ENCODE data around the gene HMCN1.

HMCN1 gene

GRCh38 chr1:186212568-186213224 is 478.5 kb downstream of the HMCN1 start:
- DNase-seq = no peak

DNA sequence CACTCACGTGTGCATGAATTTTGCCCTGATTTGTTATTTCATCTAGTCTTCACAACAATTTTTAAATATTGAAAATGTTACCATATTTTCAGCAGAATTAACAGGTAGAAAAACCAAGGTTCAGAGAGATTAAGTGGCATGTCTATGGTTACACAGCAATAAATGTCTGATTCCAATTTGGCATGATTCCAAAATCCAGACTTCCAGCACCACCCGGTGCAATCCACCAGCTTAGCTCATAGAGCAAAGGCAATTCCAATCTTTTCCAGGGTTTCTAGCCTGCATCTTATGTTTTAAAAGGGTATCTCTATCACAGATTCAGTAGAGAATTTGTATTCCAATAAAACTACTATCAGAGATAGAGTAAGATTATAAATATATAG is 479.0 kb downstream of the HMCN1 start:
- no peak for DNase-seq

DNA sequence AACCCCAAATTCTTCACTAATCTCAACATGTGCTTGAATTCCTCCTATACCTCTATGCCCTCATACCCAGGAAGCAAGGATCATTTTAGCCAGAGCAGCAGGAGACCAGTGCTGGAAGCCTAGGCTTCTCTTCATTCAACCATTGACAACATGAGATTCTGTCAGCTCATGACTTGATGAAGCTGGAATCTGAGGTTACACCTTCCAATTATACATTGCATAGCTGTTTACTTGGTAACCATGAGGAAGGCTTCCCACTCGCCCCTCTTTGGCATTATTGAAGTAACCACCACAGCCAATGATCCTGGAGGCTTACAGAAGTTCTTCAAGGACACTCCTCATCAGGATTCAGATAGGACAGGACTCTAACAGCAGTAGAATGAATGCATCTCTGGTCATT is 480.6 kb downstream of the HMCN1 start:
- no peak for DNase-seq

GRCh38 chr1:186215636-186216035 is 481.4 kb downstream of the HMCN1 start:
- no peak for DNase-seq

DNA sequence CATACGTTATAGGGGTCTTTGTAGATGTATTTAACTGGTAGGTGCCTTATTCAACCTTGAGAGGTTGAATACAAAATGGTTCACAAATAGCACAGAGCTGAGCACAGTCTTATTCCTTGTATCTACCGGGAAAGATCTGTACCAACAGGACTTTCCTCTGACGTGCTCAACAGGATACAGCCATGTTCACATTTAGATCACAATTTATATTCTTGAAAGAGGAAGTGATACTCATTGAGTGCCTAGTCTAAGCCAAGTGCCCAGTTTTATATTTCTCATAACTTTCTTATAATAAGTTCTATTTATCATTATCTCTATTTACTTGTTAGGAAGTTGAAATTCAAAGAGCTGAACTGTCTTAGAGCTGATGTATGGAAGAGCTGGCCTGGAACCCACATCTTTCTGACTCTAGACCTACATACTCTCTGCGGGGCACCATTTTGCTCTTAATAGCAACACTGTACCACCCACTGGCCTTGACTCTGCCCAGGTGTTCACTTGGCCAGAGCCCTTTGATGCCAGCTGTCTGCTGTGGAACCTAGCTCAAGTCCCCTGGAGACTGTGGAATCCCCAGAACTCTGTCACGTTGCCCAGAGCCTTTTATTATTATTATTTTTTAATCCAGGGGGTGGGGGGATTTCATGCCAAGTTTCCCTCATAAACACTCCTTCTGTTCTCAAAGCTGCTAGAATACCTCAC is 484.6 kb downstream of the HMCN1 start:
- DNase-seq = no peak

GRCh38 chr1:186220067-186220466 is 485.9 kb downstream of the HMCN1 start:
- DNase-seq = no peak

- DNase-seq = no peak
Observed at GRCh38 chr1:186220911-186221310, 486.7 kb downstream of the HMCN1 start.

DNA sequence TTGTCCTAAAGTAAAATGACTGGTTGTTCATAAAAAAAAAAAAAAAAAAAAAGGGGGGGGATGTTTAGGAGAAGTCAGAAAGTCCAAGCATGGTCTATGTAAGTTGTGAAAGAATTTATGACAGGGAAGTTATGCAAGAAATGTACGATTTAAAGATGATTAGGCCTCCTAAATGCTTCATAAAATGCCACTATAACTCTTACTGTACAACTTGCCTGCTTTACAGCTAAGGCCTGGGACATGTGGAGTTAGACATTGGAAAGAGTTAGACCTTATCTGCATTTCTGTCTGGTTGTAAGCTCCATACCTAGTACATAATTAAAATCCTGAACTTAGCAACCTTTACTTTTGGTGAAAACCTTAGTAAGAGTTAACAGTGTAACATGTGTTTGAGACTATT is 490.9 kb downstream of the HMCN1 start:
- no peak for DNase-seq

- DNase-seq = no peak
Observed at GRCh38 chr1:186228749-186229148, 494.6 kb downstream of the HMCN1 start.

GRCh38 chr1:186231861-186232436 is 497.8 kb downstream of the HMCN1 start:
- DNase-seq = no peak

DNA sequence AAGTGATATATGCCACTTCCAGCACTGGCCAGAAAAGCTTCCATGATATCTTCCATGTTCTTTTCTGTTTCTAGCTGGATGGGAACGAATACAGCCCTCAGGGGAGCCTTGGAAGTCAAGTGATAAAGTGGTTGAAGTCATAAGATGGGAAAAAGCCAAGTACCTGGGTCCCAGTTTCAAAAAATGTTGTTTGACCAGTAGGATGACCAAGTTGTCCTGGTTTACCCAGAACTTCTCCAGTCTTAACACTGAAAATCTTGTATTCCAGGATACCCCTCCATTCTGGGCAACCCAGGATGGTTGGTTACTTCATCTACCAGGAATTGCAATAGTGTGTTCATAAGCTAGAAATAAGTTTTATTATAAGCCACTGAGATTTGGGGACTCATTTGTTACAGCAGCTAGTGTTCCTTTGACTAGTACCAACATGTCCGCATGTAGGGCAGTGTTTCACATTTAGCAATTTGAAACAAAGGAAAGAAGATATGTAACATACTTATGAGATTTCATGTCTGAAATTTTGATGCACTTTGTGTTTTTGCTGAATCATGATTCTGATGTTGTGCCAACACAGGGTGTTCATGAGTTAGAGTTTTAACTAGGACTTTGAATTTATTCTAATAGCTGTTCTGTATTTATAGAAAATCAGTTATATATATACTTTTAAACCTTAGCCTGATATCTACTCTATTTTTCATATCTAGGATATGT is 500.9 kb downstream of the HMCN1 start:
- no peak for DNase-seq

DNA sequence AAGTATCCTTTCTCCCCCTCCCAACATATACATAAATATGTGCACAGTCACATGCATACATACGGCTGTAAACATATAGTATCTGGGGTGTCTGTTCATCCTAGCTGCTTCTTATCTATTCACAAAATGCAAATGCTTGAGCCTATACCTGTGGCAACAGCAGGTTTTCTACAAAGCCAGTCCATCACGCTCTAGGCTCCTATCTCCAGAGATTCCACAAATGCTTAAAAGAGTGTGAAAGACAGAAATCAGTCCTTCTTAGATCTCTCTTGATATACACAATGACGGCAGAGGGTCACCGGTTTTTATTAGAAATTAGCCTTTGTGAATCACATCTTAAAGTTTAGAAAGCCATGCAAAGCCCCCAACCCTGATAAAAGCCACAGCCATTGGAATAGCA is 501.5 kb downstream of the HMCN1 start:
- DNase-seq = no peak

DNA sequence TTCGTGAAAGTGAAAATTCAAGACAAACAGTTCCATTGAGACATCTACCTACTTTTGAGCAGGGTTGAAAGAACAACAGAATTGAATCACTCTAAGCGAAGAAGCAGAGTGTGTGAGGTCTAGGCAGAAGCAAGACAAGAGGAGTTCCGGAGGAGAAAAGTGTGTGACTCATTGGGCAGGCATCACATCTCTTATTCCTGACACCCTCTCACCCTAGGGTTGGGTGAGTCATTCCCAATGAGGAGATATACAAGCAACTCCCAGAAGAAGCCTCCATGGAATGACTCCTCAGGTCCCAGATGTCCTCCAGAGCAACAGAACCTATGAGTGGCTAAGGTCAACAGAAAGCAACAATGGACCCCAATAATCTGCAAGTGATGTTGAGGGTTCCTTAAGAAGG is 502.7 kb downstream of the HMCN1 start:
- DNase-seq = no peak

DNA sequence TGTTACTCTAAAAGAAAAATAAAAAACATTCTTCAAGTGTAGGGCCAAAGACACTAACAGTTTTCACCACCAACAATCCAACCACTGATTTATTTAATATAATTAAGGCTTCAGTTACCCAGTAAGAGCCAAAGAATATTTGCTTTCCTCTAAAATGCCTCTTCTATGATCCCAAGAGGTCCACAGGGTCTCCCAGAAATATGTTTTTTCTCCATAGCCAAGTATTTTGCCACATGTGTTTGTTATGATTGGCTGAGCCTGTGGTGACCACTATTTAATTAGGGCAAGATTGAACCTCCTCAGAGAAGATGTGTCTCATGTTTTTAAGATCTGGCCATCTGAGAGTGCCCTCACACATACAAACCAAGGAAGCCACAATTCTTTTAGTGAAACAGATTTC is 505.0 kb downstream of the HMCN1 start:
- DNase-seq = no peak

- no peak for DNase-seq
Observed at GRCh38 chr1:186240436-186240835, 506.2 kb downstream of the HMCN1 start.

All from activated CD4-positive, alpha-beta T cell treated with anti-CD3 and anti-CD28 coated beads for 4 hours (primary cell).